ENCODE results near the gene ALK.

DNA sequence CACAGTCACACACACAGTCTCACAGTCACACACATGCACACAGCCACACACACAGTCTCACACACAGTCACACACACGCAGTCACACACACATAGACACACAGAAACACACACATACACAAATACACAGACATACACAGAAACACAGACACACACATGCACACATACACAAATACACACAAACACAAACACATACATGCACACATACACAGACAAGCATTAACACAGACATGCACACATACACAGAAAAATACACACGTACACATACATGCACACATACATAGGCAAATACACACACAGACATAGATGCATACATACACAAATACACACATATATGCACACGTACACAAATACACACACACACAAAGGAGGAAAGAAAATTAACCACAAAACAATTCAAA, 150.5 kb downstream of the ALK start:
- TF ChIP-seq, protein P1, sequence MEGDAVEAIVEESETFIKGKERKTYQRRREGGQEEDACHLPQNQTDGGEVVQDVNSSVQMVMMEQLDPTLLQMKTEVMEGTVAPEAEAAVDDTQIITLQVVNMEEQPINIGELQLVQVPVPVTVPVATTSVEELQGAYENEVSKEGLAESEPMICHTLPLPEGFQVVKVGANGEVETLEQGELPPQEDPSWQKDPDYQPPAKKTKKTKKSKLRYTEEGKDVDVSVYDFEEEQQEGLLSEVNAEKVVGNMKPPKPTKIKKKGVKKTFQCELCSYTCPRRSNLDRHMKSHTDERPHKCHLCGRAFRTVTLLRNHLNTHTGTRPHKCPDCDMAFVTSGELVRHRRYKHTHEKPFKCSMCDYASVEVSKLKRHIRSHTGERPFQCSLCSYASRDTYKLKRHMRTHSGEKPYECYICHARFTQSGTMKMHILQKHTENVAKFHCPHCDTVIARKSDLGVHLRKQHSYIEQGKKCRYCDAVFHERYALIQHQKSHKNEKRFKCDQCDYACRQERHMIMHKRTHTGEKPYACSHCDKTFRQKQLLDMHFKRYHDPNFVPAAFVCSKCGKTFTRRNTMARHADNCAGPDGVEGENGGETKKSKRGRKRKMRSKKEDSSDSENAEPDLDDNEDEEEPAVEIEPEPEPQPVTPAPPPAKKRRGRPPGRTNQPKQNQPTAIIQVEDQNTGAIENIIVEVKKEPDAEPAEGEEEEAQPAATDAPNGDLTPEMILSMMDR (conservative IDR thresholded peaks at IDR 0.05; ENCODE audit: low read depth, low read length), result no peak
- TF ChIP-seq EZH2 (IDR thresholded peaks at IDR 0.05; ENCODE audit: borderline replicate concordance, low read depth, low read length, poor library complexity, severe bottlenecking), result no peak

Measured in A673 (cell line).